GM21737 (cell line): ENCODE data around the gene DDIT4.
"Not testable (repeated sequence)": the region's sequence is repeated elsewhere in the genome, so short reads cannot be mapped to it uniquely, and the experiment has no call there.

Experiments used
- ATAC-seq: cut with Tn5 transposase; IDR thresholded peaks from one replicate; pipeline ENCODE4 v1.9.1; 2021; ENCODE audit warnings: mild to moderate bottlenecking, moderate library complexity; ENCODE audit not compliant: unreplicated experiment

DDIT4 gene

DNA sequence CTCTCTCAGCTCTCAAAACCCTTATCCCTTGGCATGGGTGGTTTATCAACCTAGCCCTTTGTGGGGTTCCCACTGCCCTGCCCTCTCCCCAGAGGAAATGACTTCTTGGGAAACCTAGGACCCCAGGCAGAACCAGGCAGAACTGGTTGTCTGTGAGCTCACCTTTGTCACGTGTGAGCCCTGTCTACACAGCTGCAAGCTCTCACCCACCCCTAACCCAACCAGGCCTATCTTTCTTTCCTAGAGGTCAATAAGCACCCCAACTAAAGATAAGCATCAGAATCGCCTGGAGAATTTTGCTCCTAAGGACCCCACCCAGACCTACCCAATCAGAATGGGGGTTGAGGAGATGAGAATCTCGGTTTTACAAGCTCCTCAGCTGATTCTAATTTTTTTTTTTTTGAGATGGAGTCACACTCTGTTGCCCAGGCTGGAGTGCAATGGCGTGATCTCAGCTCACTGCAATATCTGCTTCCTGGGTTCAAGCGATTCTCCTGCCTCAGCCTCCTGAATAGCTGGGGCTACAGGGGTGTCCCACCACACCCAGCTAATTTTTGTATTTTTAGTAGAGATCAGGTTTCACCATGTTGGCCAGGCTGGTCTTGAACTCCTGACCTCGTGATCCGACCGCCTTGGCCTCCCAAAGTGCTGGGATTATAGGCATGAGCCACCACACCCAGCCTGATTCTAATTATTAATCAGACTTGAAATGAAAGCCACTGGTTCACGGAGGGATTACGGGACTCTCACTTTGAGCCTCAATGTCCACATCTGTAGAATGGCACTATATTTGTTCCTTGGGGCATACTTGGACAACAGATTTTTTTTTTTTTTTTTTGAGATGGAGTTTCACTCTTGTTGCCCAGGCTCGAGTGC, 7.5 kb upstream of the DDIT4 start:
- ATAC-seq, result no peak

DNA sequence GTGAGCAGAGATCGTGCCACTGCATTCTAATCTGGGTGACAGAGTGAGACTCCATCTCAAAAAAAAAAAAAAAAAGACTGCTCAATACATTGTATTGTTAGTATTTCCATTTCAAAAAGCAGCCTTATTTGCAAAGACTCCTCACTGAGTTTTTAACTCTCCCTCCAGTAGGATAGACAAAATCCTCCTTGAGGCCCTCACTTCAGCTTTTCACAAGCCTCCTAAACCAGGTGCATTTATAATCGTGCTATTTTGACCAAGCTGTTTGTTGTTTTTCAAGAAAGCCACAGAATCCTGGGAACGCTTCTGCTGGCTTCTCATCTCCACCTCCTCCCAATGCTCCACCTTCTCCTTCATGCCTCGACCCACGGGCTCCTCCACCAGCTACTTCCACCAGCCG, 6.3 kb upstream of the DDIT4 start:
- ATAC-seq, result no peak

DNA sequence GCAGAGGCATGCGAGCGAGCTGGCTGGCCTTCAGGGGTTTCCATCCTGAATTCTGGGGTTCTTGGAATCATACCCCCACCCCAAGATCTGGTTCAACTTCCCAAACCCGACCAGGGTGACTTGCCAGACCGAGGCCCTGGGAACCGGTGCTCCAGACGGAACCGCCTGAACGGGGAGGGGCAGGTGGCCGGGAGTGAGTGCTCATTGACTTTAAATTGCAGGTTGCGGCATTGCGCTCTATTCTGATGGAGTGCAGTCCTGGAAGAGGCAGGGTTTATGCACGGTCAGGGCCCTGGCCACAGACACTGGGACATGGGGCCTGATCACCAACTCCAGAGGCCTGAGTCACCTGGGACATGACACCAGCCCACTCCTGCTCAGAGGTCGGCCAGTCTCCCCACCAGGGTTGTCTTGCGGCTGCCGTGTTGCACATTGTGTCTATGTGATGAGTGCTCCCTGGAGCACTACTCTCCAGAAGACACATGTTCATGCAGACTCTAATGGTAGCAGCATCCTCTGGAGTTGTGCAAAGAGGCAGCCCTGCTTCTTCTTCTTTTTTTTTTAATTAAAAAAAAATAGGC, 5.8 kb upstream of the DDIT4 start:
- no peak for ATAC-seq

DNA sequence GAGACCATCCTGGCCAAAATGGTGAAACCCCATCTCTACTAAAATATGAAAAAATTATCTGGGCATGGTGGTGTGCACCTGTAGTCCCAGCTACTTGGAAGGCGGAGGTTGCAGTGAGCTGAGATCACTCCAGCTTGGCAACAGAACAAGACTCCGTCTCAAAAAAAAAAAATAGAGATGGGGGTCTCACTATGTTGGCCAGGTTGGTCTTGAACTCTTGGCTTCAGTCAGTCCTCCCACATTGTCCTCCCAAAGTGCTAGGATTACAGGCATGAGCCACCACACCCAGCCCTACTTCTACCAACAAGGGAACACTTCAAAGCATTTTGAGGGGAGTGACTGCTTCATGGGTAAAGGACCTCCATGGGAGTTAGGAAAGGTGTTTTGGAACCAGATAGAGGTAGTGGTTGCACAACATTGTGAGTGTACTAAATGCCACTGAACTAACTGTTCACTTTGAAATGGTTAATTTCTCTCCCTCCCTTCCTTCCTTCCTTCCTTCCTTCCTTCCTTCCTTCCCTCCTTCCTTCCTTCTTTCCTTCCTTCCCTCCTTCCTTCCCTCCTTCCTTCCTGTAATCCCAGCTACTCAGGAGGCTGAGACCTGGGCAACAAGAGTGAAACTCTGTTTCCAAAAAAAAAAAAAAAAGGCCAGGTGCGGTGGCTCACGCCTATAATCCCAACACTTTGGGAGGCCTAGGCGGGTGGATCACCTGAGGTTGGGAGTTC, 5.1 kb upstream of the DDIT4 start:
- ATAC-seq, result not testable (repeated sequence)

DNA sequence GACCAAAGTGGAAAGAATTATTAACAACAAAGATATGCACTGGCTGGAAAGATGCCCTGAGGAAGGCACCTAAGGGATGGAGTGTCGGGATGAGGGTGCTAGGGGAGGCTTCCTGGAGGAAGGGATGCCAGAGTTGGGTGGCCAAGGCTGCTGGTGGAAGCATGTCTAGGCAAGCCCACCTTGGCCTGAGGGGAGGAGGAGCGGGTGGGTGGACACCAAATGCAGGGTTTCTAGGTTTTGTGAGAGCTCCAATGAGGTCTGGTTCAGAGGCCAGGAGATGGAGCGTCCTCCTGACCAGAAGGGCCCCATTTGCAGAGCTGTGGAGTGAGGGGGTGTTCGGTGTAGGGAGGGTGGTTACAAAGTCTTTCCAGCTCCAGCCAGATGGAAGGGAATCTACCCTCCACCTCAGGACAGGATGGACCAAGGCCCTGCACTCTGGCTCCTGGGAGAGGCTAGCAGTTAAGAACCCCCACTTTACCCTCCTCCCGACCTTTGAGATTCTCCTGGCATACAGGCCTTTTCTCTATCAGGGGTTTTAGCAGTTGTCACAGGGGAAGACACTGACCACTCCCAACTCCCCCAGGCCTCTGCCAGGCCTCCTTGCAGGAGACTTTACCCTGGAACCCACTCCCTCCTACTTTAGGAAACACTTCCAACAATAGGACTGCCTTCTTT, 3.0 kb upstream of the DDIT4 start:
- no peak for ATAC-seq

DNA sequence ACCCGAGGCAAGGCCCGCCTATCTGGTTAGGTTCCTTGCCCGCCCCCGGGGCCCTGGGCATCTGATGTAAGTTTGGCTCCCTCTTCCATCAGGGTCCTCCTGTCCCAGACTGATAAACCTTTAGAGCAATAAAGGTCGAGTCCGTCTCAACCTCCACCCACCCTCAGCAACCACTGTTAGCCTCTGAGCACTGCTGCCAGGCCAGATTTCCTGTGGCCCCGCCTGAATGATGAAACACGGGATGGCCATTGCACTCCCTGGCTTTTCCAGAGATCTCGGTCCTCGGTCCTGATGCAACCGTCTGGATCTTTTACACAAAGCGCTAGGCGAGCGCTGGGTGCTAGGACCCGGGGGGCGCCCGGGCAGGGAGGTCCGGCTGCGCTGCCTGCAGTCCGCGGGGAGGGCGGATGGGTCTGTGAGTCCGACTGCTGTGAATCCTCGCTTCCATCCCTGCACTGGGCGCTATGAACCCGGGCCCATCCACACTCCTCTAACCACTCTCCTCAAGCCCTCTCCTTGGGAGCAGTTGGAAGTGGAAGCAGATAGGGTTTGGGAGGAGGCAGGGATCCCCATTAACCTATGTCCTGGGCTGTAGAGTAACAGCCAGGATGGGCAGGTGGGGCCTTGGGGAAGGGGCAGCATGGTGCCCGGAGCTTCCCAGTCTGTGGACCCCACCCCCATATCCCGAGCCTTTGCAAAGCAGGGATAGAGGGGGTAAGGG, 875 bp upstream of the DDIT4 start:
- ATAC-seq, result peak; percentile 21

DNA sequence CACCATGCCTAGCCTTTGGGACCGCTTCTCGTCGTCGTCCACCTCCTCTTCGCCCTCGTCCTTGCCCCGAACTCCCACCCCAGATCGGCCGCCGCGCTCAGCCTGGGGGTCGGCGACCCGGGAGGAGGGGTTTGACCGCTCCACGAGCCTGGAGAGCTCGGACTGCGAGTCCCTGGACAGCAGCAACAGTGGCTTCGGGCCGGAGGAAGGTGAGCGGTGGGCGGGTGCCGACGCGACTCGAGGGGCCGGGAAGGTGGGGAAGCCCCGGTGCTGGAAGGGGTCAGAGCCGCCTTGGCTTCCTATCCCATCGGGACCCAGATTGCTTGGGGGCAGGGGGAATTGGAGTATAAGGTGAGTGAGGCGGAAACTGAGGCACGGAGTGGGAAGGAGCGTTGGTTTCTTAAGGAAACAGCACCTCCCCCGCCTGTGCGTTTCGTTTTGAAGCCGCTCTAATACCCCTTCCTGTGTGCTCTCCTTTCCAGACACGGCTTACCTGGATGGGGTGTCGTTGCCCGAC, 547 bp downstream of the DDIT4 start:
- peak; percentile 2 for ATAC-seq

DNA sequence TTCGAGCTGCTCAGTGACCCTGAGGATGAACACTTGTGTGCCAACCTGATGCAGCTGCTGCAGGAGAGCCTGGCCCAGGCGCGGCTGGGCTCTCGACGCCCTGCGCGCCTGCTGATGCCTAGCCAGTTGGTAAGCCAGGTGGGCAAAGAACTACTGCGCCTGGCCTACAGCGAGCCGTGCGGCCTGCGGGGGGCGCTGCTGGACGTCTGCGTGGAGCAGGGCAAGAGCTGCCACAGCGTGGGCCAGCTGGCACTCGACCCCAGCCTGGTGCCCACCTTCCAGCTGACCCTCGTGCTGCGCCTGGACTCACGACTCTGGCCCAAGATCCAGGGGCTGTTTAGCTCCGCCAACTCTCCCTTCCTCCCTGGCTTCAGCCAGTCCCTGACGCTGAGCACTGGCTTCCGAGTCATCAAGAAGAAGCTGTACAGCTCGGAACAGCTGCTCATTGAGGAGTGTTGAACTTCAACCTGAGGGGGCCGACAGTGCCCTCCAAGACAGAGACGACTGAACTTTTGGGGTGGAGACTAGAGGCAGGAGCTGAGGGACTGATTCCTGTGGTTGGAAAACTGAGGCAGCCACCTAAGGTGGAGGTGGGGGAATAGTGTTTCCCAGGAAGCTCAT, 1.1 kb downstream of the DDIT4 start:
- ATAC-seq, result no peak

DNA sequence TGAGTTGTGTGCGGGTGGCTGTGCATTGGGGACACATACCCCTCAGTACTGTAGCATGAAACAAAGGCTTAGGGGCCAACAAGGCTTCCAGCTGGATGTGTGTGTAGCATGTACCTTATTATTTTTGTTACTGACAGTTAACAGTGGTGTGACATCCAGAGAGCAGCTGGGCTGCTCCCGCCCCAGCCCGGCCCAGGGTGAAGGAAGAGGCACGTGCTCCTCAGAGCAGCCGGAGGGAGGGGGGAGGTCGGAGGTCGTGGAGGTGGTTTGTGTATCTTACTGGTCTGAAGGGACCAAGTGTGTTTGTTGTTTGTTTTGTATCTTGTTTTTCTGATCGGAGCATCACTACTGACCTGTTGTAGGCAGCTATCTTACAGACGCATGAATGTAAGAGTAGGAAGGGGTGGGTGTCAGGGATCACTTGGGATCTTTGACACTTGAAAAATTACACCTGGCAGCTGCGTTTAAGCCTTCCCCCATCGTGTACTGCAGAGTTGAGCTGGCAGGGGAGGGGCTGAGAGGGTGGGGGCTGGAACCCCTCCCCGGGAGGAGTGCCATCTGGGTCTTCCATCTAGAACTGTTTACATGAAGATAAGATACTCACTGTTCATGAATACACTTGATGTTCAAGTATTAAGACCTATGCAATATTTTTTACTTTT, 1.8 kb downstream of the DDIT4 start:
- no peak for ATAC-seq

DNA sequence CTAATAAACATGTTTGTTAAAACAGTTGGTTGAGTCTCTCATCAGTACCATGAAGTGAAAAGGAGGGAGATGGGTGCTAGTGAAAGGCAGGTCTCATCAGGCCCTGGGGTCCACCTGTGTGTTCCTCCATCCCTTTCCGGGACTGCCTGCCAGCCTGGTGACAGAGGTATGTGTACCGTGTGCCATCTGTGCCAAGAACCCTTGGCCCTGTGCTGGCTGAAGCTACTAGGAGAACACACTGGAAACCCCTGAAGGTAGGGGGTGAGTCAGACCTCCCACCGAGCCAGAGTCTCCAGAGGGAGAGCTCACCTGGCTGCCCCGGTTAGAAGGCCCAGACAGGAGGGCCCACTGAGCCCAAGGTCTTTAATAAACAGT, 2.3 kb downstream of the DDIT4 start:
- ATAC-seq, result no peak

DNA sequence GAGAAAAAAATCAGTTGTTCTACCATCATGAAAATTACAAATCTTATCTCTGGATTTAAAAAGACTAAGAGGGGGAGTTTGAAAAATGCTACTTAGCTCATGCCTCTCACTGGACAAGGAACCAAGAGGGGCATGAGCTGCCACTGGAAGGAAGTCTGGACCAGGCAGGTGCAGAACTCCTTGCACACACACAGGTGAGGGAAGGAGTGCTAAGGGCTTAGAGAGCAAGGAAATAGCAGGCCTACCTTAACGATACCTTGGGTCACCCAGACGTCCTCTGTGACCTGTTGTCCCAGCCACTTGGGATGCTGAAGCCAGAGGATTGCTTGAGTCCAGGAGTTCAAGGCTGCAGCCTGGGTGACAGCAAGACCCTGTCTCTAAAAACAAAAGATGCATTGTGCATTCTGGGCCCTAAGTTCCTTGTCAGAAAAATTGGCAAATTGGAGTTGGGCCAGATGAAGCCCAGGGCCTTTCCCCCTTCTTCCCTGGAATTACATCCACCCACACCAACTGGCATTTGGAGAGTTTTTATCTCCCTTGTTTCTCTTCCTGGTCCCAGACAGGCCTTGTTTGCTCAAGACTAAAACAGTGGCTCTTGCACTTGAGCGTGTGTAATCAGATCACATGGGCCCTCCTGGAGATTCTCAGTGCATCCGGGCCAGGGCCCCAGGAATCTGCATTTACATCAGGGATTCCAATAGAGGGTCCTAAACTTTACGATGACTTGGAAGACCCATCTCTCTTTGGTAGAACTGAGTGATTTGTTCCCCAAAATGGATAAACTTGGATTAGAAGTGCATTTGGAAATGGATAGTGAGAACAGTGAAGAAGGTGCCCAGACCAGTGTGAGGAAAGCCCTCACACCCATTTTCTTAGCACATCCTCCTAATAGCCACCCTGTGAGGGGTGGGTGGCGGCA, 3.0 kb downstream of the DDIT4 start:
- no peak for ATAC-seq

DNA sequence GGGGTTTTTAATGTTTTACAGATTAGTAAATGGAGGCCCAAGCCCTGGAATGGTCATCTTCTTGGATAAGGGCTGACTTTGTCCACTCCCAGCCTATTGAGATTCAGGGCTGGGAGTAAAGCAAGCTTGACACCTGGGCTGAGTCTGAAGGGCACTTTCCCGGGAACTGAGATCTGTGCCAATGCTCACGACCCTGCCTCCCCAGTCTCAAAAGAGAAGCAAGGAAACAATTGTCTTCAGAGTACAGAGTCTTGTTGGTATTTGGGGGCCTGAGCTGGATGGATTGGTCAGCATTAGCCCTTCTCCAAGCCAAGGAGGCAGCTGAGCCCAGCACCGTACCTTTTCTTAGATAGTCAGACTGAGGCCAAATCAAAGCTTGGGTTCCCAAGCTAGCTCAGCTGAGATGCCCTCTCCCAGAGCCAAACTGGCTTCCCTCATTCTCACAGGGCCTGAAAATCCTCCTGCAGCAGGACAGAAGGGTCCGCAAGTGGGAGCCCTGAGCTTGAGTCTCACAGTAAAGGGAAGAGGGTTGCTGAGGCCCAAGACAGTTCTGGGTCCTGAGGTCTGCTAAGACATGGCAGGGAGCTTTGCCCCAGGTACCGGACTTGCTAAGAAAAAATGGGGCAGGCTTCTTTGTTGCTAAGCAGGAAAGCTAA, 3.7 kb downstream of the DDIT4 start:
- ATAC-seq, result no peak

DNA sequence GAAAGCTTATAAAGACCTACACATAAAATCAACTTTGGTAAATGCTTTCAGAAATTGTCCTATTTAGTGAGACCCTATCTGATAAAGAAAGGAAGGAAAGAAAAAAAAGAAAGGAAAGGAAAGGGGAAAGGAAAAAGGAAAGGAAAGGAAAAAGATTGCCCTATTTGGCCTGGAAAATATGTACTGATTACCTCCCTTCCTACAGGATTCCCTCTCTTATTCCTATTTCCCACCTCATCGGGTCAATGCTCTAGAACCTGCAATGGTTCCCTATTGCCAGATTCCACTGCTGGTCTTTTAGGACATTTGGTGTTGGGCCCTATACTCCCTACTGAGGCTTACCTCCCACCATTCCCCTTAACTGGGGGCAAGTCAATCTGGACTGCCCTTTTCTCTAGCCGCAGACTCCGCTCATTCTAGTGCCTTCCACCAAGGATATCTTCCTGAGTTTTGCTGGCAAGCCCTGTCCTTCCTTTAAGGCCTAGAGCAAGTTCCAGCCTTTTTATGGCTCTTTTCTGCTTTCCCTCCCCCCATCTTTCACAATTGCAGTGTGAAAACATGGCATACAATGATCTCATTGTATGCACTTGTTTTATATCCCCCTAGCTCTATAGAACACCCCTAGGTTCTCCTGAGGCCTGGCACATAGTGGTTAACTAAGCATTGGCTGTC, 4.4 kb downstream of the DDIT4 start:
- ATAC-seq, result no peak

DNA sequence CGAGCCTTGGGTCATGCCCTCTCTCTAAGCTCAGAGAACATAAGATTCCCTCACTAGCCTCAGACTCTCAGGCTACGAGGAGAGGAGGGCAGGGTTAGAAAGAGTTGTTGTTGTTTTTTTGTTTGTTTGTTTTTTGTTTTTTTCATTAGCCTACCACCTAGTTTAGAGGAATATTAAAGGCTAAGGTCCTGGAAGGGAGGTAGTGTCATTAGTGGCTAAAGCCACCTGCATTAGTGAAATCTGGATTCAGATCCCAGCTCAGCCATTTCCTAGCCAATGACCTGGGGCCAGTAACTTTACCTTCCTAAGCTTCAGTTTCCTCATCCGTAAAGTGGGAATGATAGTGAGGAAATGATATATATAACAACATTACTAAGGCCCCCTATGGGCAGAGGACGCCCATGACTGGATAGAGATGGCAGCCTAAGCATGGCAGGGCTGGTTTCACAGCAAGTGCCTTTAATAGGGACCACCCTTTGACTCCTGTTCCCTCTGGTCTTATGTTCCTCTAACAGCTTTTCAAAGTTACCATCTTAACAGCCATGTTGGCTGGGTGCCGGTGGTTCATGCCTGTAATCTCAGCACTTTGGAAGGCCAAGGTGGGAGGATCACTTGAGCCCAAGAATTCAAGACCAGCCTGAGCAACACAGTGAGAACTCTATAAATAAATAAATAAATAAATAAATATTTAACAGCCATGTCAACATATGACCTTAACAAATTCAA, 5.1 kb downstream of the DDIT4 start:
- no peak for ATAC-seq

DNA sequence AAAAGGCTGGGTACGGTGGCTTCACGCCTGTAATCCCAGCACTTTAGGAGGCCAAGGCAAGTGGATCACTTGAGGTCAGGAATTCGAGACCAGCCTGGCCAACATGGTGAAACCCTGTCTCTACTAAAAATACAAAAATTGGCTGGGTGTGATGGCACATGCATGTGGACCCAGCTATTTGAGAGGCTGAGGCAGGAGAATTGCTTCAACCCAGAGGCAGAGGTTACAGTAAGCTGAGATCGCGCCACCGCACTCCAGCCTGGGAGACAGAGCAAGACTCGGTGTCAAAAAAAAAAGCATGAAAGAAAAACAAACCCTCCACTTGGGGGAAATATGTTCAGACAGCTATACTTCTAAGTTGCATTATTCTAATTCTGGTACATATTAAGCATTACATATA, 5.9 kb downstream of the DDIT4 start:
- not testable (repeated sequence) for ATAC-seq

DNA sequence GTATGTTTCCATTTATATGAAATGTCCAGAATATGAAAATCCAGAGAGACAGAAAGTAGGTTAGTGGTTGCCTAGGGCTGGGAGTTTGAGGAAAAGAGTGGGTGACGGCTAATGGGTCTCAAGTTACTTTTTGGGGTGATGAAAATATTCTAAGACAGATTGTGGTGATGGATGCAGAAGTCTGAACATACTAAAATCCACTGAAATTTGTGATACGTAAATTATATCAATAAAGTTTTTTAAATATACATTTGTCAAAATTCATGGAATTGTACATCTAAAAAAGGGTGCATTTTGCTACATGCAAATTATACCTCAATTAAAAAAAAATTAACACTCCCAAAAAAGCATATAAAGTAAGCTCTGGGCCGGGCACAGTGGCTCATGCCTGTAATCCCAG, 9.4 kb downstream of the DDIT4 start:
- no peak for ATAC-seq
